T-helper 1 cell treated with Interleukin-12 subunit alpha and Interleukin-12 subunit beta and Interleukin-4 antibody, amounts not matched to agents 30 μg/mL and 1 μg/mL, for 36 hours (primary cell): Measurements from ENCODE around the gene PCSK1N.
"Not testable (repeated sequence)": the region's sequence is repeated elsewhere in the genome, so short reads cannot be mapped to it uniquely, and the experiment has no call there.

Source experiments
- H3K27ac Mint-ChIP-seq: one replicate; pipeline ENCODE4 v1.8.0; 2021; ENCODE audit warnings: mild to moderate bottlenecking, mixed read lengths
- H3K27me3 Mint-ChIP-seq: one replicate; pipeline ENCODE4 v1.8.0; 2021; ENCODE audit warnings: low read depth, mixed read lengths
- H3K36me3 Mint-ChIP-seq: one replicate; pipeline ENCODE4 v1.8.0; 2021; ENCODE audit warnings: low read depth, mixed read lengths
- H3K4me1 Mint-ChIP-seq: one replicate; pipeline ENCODE4 v1.8.0; 2021; ENCODE audit warnings: low read depth, mixed read lengths
- H3K4me3 Mint-ChIP-seq: one replicate; pipeline ENCODE4 v1.8.0; 2021; ENCODE audit warnings: mild to moderate bottlenecking, moderate library complexity, mixed read lengths
- H3K9me3 Mint-ChIP-seq: one replicate; pipeline ENCODE4 v1.8.0; 2021; ENCODE audit warnings: mixed read lengths

The PCSK1N gene

GRCh38 chrX:48831136-48831908 lies 4.1 kb downstream of the PCSK1N start:
- Mint-ChIP-seq H3K27me3 (peaks cover 62% of the 10 kb centered on the region), H3K27ac (no peak overlapping the region), H3K4me3 (no peak overlapping the region), H3K4me1 (peaks cover 12% of the 10 kb centered on the region), H3K36me3 (peaks cover 2% of the 10 kb centered on the region), H3K9me3 (no peaks in the 10 kb centered on the region)

- no peaks in the 10 kb centered on the region for H3K9me3 Mint-ChIP-seq
- peaks cover 5% of the 10 kb centered on the region for H3K4me1 Mint-ChIP-seq
- no peak overlapping the region for H3K27ac Mint-ChIP-seq
- H3K27me3 Mint-ChIP-seq: peaks cover 50% of the 10 kb centered on the region
- peaks cover 5% of the 10 kb centered on the region for H3K36me3 Mint-ChIP-seq
- no peak overlapping the region for H3K4me3 Mint-ChIP-seq
Observed at GRCh38 chrX:48829016-48829735, 6.2 kb downstream of the PCSK1N start.

- peaks cover 5% of the 10 kb centered on the region for H3K36me3 Mint-ChIP-seq
- H3K9me3 Mint-ChIP-seq: no peaks in the 10 kb centered on the region
- H3K4me1 Mint-ChIP-seq: peaks cover 3% of the 10 kb centered on the region
- no peak overlapping the region for H3K4me3 Mint-ChIP-seq
- no peak overlapping the region for H3K27ac Mint-ChIP-seq
- peaks cover 34% of the 10 kb centered on the region for H3K27me3 Mint-ChIP-seq
Observed at GRCh38 chrX:48827654-48827968, 7.8 kb downstream of the PCSK1N start.

- Mint-ChIP-seq H3K4me1 (peaks cover 3% of the 10 kb centered on the region), H3K4me3 (no peak overlapping the region), H3K27me3 (peaks cover 30% of the 10 kb centered on the region), H3K9me3 (no peaks in the 10 kb centered on the region), H3K27ac (no peak overlapping the region), H3K36me3 (peaks cover 5% of the 10 kb centered on the region)
Observed at GRCh38 chrX:48826876-48827653, 8.3 kb downstream of the PCSK1N start.

- no peak within 1 kb of the TSS for H3K4me3 Mint-ChIP-seq
- peaks cover 30% of the 10 kb centered on the region for H3K27me3 Mint-ChIP-seq
- peaks cover 5% of the 10 kb centered on the region for H3K36me3 Mint-ChIP-seq
- H3K27ac Mint-ChIP-seq: no peak within 1 kb of the TSS
- H3K9me3 Mint-ChIP-seq: no peaks in the 10 kb centered on the region
- H3K4me1 Mint-ChIP-seq: peaks cover 3% of the 10 kb centered on the region
Observed at GRCh38 chrX:48826135-48826875, 9.1 kb downstream of the PCSK1N start, which contains the start of gene ERAS. TSS of gene ERAS (plus strand) at chrX:48826513. CDS start at chrX:48829124, 2,611 bp downstream.

- H3K36me3 Mint-ChIP-seq: peaks cover 5% of the 10 kb centered on the region
- no peaks in the 10 kb centered on the region for H3K9me3 Mint-ChIP-seq
- no peak overlapping the region for H3K27ac Mint-ChIP-seq
- peaks cover 23% of the 10 kb centered on the region for H3K27me3 Mint-ChIP-seq
- H3K4me1 Mint-ChIP-seq: peaks cover 3% of the 10 kb centered on the region
- H3K4me3 Mint-ChIP-seq: no peak overlapping the region
Observed at GRCh38 chrX:48824066-48824465, 11.3 kb downstream of the PCSK1N start.

- H3K4me1 Mint-ChIP-seq: peaks cover 3% of the 10 kb centered on the region
- H3K27ac Mint-ChIP-seq: no peak overlapping the region
- H3K4me3 Mint-ChIP-seq: no peak overlapping the region
- peaks cover 5% of the 10 kb centered on the region for H3K36me3 Mint-ChIP-seq
- H3K27me3 Mint-ChIP-seq: peaks cover 13% of the 10 kb centered on the region
- H3K9me3 Mint-ChIP-seq: no peaks in the 10 kb centered on the region
Observed at GRCh38 chrX:48823053-48823452, 12.4 kb downstream of the PCSK1N start.

- H3K36me3 Mint-ChIP-seq, H3K4me3 Mint-ChIP-seq, H3K4me1 Mint-ChIP-seq, H3K27ac Mint-ChIP-seq, H3K27me3 Mint-ChIP-seq, H3K9me3 Mint-ChIP-seq: not testable (repeated sequence)
Observed at GRCh38 chrX:48819394-48819793, 16.0 kb downstream of the PCSK1N start.

GRCh38 chrX:48818866-48819265 lies 16.5 kb downstream of the PCSK1N start:
- no peaks in the 10 kb centered on the region for H3K9me3 Mint-ChIP-seq
- no peak overlapping the region for H3K4me3 Mint-ChIP-seq
- H3K27ac Mint-ChIP-seq: no peak overlapping the region
- peaks cover 3% of the 10 kb centered on the region for H3K36me3 Mint-ChIP-seq
- no peaks in the 10 kb centered on the region for H3K4me1 Mint-ChIP-seq
- H3K27me3 Mint-ChIP-seq: no peaks in the 10 kb centered on the region

- Mint-ChIP-seq H3K9me3 (no peaks in the 10 kb centered on the region), H3K27me3 (no peaks in the 10 kb centered on the region), H3K4me1 (no peaks in the 10 kb centered on the region), H3K36me3 (peaks cover 3% of the 10 kb centered on the region), H3K27ac (no peak overlapping the region), H3K4me3 (no peak overlapping the region)
Observed at GRCh38 chrX:48818098-48818497, 17.3 kb downstream of the PCSK1N start.

GRCh38 chrX:48816014-48816810 lies 19.2 kb downstream of the PCSK1N start:
- Mint-ChIP-seq H3K27me3 (no peaks in the 10 kb centered on the region), H3K36me3 (peaks cover 3% of the 10 kb centered on the region), H3K9me3 (no peaks in the 10 kb centered on the region), H3K27ac (no peak overlapping the region), H3K4me1 (no peaks in the 10 kb centered on the region), H3K4me3 (no peak overlapping the region)

GRCh38 chrX:48815266-48815665 lies 20.1 kb downstream of the PCSK1N start:
- H3K4me3 Mint-ChIP-seq: no peak overlapping the region
- no peaks in the 10 kb centered on the region for H3K27me3 Mint-ChIP-seq
- no peak overlapping the region for H3K27ac Mint-ChIP-seq
- no peaks in the 10 kb centered on the region for H3K9me3 Mint-ChIP-seq
- H3K4me1 Mint-ChIP-seq: no peaks in the 10 kb centered on the region
- H3K36me3 Mint-ChIP-seq: peaks cover 5% of the 10 kb centered on the region

GRCh38 chrX:48814722-48815121 lies 20.7 kb downstream of the PCSK1N start:
- Mint-ChIP-seq H3K4me1 (no peaks in the 10 kb centered on the region), H3K27ac (no peak overlapping the region), H3K36me3 (peaks cover 5% of the 10 kb centered on the region), H3K4me3 (no peak overlapping the region), H3K9me3 (no peaks in the 10 kb centered on the region), H3K27me3 (no peaks in the 10 kb centered on the region)
